Kidney (tissue), 14 donors: Measurements from ENCODE around the gene DDX31. TPM values are rescaled to one million over a fixed set of nuclear protein-coding genes. Genes with fewer than 3 reads are reported as not detected.

Experiments used
- DNase-seq, 5 donors: peaks; one replicate each; pipeline ENCODE4 v3.0.0-alpha.2; 2013 to 2020
- FAIRE-seq: peaks from 2 replicates; lab custom pipeline; 2012; peaks lifted over from hg19 to GRCh38; lab: Jason Lieb, UNC
- H3K27ac ChIP-seq, 2 donors: one replicate each; pipeline ENCODE4 v1.7.0; 2013; ENCODE audit warnings: low read depth in 2 of 2, low read length in 2 of 2, inconsistent platforms in 1 of 2
- H3K27me3 ChIP-seq: one replicate; pipeline ENCODE4 v1.7.1; 2013; ENCODE audit warnings: low read length, inconsistent platforms; ENCODE audit not compliant: control insufficient read depth, insufficient read depth
- H3K36me3 ChIP-seq, 3 donors: one replicate each; pipeline versions ENCODE4 v1.7.0 to v1.7.1; 2013; ENCODE audit warnings: low read length in 3 of 3, control low read depth in 1 of 3, inconsistent platforms in 1 of 3; ENCODE audit not compliant: insufficient read depth in 3 of 3, control insufficient read depth in 2 of 3
- H3K4me1 ChIP-seq, 3 donors: one replicate each; pipeline versions ENCODE4 v1.7.0 to v1.7.1; 2013; ENCODE audit warnings: low read length in 3 of 3, inconsistent platforms in 1 of 3, low read depth in 1 of 3; ENCODE audit not compliant: control insufficient read depth in 2 of 3, insufficient read depth in 2 of 3
- H3K4me3 ChIP-seq, 3 donors: one replicate each; pipeline versions ENCODE4 v1.7.0 to v1.8.1; 2013; ENCODE audit warnings: low read length in 3 of 3, control low read depth in 1 of 3, inconsistent platforms in 1 of 3
- H3K9ac ChIP-seq, 3 donors: one replicate each; pipeline versions ENCODE4 v1.7.0 to v1.7.1; 2013; ENCODE audit warnings: low read length in 3 of 3, control low read depth in 1 of 3, inconsistent platforms in 1 of 3
- H3K9me3 ChIP-seq, 3 donors: one replicate each; pipeline versions ENCODE4 v1.7.0 to v1.7.1; 2013; ENCODE audit warnings: low read length in 3 of 3, control low read depth in 1 of 3, inconsistent platforms in 1 of 3; ENCODE audit not compliant: control insufficient read depth in 2 of 3, insufficient read depth in 1 of 3
- CTCF ChIP-seq: IDR thresholded peaks from 3 replicates; pipeline ENCODE4 v1.5.1; 2012; ENCODE audit warnings: mild to moderate bottlenecking, moderate library complexity, borderline replicate concordance; ENCODE audit not compliant: insufficient read depth; ENCODE audit errors: extremely low read depth
- intact Hi-C: fragments of 100-400 bp; cut with DNase I; formaldehyde crosslinking; loops from one replicate; pipeline ENCODE4 v1.11.1; 2022
- polyA plus RNA-seq: library from polyadenylated mRNA; stranded (reverse); fragments of 350-450 nt; fragmentation: Illumina TruSeq; extraction: RNeasy Lipid Tissue Mini Kit (QIAGEN cat#74804); gene quantifications from one replicate; pipeline ENCODE4 v1.2.3, GENCODE V29; 2014; ENCODE audit warnings: low read depth, low replicate concordance; ENCODE audit not compliant: insufficient read depth
- total RNA-seq: library from RNA; stranded (reverse); fragmentation: NEBNext Ultra II Directional; extraction: Animal tissue kit (Norgen Biotek cat#: 25700); gene quantifications from one replicate; pipeline ENCODE4 v1.2.1, GENCODE V29; 2021
- donor health status: control.
- donor health status: control.
- donor health status: control.
- donor health status: control.
- donor health status: control.
- donor health status: DM: yes; HTN: yes; CAD: no.
- donor health status: Normal renal cell carcinoma (clear cell type).

Gene DDX31
- total and polyA plus RNA-seq, 2 donors from 2014 or later = 6.4 to 27.6 TPM

- no peak overlapping the region for H3K9ac ChIP-seq
- no peak overlapping the region for H3K4me3 ChIP-seq
- no peaks in the 10 kb centered on the region for H3K27me3 ChIP-seq
- H3K9me3 ChIP-seq = no peaks in the 10 kb centered on the region
- no peak overlapping the region for H3K27ac ChIP-seq
- intact Hi-C loops = no loop called here
- no peaks in the 10 kb centered on the region for H3K4me1 ChIP-seq
- no peak for TF ChIP-seq CTCF
- H3K36me3 ChIP-seq = peaks cover 10 to 52% (median 23%) of the 10 kb centered on the region in 3 donors
- DNase-seq = peak in 2 of 5 donors; percentile 19 to 29
- no peak for FAIRE-seq
Measured at GRCh38 chr9:132651259-132651658, 18.5 kb downstream of the DDX31 start.

GRCh38 chr9:132648685-132649084, 21.1 kb downstream of the DDX31 start:
- FAIRE-seq (no peak), DNase-seq (no peak)
- intact Hi-C loops = no loop called here
- Histone ChIP-seq H3K9ac (no peak overlapping the region), H3K4me3 (no peak overlapping the region), H3K9me3 (no peaks in the 10 kb centered on the region), H3K27me3 (no peaks in the 10 kb centered on the region), H3K4me1 (no peaks in the 10 kb centered on the region), H3K36me3 (peaks cover 10 to 70% (median 34%) of the 10 kb centered on the region in 3 donors), H3K27ac (no peak overlapping the region)
- no peak for TF ChIP-seq CTCF

- DNase-seq (no peak), FAIRE-seq (no peak)
- Histone ChIP-seq H3K9ac (no peak overlapping the region), H3K27me3 (no peaks in the 10 kb centered on the region), H3K4me3 (no peak overlapping the region), H3K9me3 (no peaks in the 10 kb centered on the region), H3K4me1 (no peaks in the 10 kb centered on the region), H3K27ac (no peak overlapping the region), H3K36me3 (peaks cover 10 to 71% (median 34%) of the 10 kb centered on the region in 3 donors)
- TF ChIP-seq CTCF = no peak
- intact Hi-C loops = no loop called here
Measured at GRCh38 chr9:132648283-132648682, 21.5 kb downstream of the DDX31 start.

GRCh38 chr9:132647806-132648205, 22.0 kb downstream of the DDX31 start:
- Histone ChIP-seq H3K9ac (no peak overlapping the region), H3K4me1 (no peaks in the 10 kb centered on the region), H3K27me3 (no peaks in the 10 kb centered on the region), H3K27ac (no peak overlapping the region), H3K36me3 (peaks cover 10 to 74% (median 34%) of the 10 kb centered on the region in 3 donors), H3K9me3 (no peaks in the 10 kb centered on the region), H3K4me3 (no peak overlapping the region)
- no peak for DNase-seq
- intact Hi-C loops = no loop called here
- no peak for FAIRE-seq
- no peak for TF ChIP-seq CTCF
